HTERT RPE-1 (cell line): ENCODE data around the gene INTS1.

Source experiments
- in situ Hi-C: fragments of 300-500 bp; cut with MboI; formaldehyde crosslinking; loops from 4 replicates; pipeline ENCODE4 v1.14.3; 2020; ENCODE audit warnings: low sequenced_read_pairs

The INTS1 gene

GRCh38 chr7:1466524-1467271 is 37.5 kb downstream of the INTS1 start:
- in situ Hi-C loops: no loop called here

GRCh38 chr7:1464694-1465093 is 39.5 kb downstream of the INTS1 start:
- in situ Hi-C loops: no loop called here

- in situ Hi-C loops: no loop called here
Observed at GRCh38 chr7:1463676-1464223, 40.4 kb downstream of the INTS1 start.

- in situ Hi-C loops: no loop called here
Observed at GRCh38 chr7:1461646-1462375, 42.4 kb downstream of the INTS1 start.

GRCh38 chr7:1460821-1461645 is 43.2 kb downstream of the INTS1 start:
- in situ Hi-C loops: no loop called here

GRCh38 chr7:1459920-1460820 is 44.0 kb downstream of the INTS1 start:
- in situ Hi-C loops: no loop called here

- in situ Hi-C loops: no loop called here
Observed at GRCh38 chr7:1459512-1459892, 44.7 kb downstream of the INTS1 start.

- in situ Hi-C loops: no loop called here
Observed at GRCh38 chr7:1458683-1459511, 45.3 kb downstream of the INTS1 start, which contains the start of gene MICALL2. TSS of gene MICALL2 (minus strand) at chr7:1459470. CDS start at chr7:1459326, 144 bp downstream.

- in situ Hi-C loops: no loop called here
Observed at GRCh38 chr7:1457949-1458682, 46.1 kb downstream of the INTS1 start.

GRCh38 chr7:1457059-1457948 is 46.9 kb downstream of the INTS1 start:
- in situ Hi-C loops: no loop called here

- in situ Hi-C loops: no loop called here
Observed at GRCh38 chr7:1455955-1456354, 48.2 kb downstream of the INTS1 start.

GRCh38 chr7:1455241-1455939 is 48.8 kb downstream of the INTS1 start:
- in situ Hi-C loops: no loop called here

- in situ Hi-C loops: no loop called here
Observed at GRCh38 chr7:1454542-1454941, 49.6 kb downstream of the INTS1 start.

- in situ Hi-C loops: no loop called here
Observed at GRCh38 chr7:1452205-1452604, 52.0 kb downstream of the INTS1 start.

- in situ Hi-C loops: no loop called here
Observed at GRCh38 chr7:1450987-1451386, 53.2 kb downstream of the INTS1 start.

GRCh38 chr7:1450431-1450830 is 53.8 kb downstream of the INTS1 start:
- in situ Hi-C loops: no loop called here

- in situ Hi-C loops: no loop called here
Observed at GRCh38 chr7:1449951-1450350, 54.2 kb downstream of the INTS1 start.
